ES-I3 (cell line): ENCODE results near the gene TMEM178B.
"Not testable (repeated sequence)": the region's sequence is repeated elsewhere in the genome, so short reads cannot be mapped to it uniquely, and the experiment has no call there.

Source experiments
- H3K36me3 ChIP-seq: 2 replicates; pipeline ENCODE4 v1.6.1; 2013; ENCODE audit warnings: mild to moderate bottlenecking, low read length, control low read depth, moderate library complexity; ENCODE audit not compliant: insufficient read depth
- H3K4me1 ChIP-seq: 2 replicates; pipeline ENCODE4 v1.6.1; 2013; ENCODE audit warnings: mild to moderate bottlenecking, control low read depth, low read length; ENCODE audit not compliant: insufficient read depth
- H3K9ac ChIP-seq: 2 replicates; pipeline ENCODE4 v1.6.1; 2013; ENCODE audit warnings: low read depth, mild to moderate bottlenecking, low read length, moderate library complexity
- H3K9me3 ChIP-seq: 2 replicates; pipeline ENCODE4 v1.6.1; 2013; ENCODE audit warnings: mild to moderate bottlenecking, low read length, moderate library complexity; ENCODE audit not compliant: control insufficient read depth, insufficient read depth

The TMEM178B gene

DNA sequence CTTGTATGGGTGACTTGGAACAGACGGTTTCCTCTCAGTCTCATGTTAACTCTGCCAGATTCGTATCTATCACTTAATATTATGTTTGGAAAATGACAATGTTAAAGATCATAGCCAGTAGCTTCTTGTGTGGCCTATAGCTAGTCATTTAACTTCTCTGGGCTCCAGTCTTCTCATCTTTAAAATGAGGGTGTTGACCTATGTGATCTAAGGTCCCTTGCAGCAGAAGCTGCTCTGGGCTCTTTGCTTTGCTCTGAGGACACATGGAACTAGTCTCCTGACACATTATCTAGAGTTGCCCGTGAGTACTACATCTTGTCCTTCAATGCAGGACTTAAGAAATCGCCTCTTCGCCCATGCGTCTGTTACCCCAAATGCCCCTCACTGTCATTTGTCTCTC, 93.1 kb downstream of the TMEM178B start:
- H3K9ac ChIP-seq = no peak overlapping the region
- no peaks in the 10 kb centered on the region for H3K4me1 ChIP-seq
- no peaks in the 10 kb centered on the region for H3K36me3 ChIP-seq
- no peaks in the 10 kb centered on the region for H3K9me3 ChIP-seq

GRCh38 chr7:141167381-141167964, 93.6 kb downstream of the TMEM178B start:
- Histone ChIP-seq H3K9ac (no peak overlapping the region), H3K9me3 (no peaks in the 10 kb centered on the region), H3K4me1 (no peaks in the 10 kb centered on the region), H3K36me3 (no peaks in the 10 kb centered on the region)

- not testable (repeated sequence) for H3K9ac ChIP-seq, H3K4me1 ChIP-seq, H3K36me3 ChIP-seq, H3K9me3 ChIP-seq
These were observed 95.3 kb downstream of the TMEM178B start for GRCh38 chr7:141169157-141169556.

- not testable (repeated sequence) for H3K4me1 ChIP-seq, H3K9me3 ChIP-seq, H3K36me3 ChIP-seq, H3K9ac ChIP-seq
These were observed 101.9 kb downstream of the TMEM178B start for GRCh38 chr7:141175728-141176127.

DNA sequence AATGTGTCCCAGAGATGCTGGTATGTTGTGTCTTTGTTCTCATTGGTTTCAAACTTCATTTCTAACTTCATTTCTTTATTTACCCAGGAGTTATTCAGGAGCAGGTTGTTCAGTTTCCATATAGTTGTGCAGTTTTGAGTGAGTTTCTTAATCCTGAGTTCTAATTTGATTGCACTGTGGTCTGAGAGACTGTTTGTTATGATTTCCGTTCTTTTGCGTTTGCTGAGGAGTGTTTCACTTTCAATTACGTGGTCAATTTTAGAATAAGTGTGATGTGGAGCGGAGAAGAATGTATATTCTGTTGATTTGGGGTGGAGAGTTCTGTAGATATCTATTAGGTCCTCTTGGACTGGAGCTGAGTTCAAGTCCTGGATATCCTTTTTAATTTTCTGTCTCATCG, 103.3 kb downstream of the TMEM178B start:
- H3K9me3 ChIP-seq, H3K36me3 ChIP-seq, H3K4me1 ChIP-seq, H3K9ac ChIP-seq: not testable (repeated sequence)

DNA sequence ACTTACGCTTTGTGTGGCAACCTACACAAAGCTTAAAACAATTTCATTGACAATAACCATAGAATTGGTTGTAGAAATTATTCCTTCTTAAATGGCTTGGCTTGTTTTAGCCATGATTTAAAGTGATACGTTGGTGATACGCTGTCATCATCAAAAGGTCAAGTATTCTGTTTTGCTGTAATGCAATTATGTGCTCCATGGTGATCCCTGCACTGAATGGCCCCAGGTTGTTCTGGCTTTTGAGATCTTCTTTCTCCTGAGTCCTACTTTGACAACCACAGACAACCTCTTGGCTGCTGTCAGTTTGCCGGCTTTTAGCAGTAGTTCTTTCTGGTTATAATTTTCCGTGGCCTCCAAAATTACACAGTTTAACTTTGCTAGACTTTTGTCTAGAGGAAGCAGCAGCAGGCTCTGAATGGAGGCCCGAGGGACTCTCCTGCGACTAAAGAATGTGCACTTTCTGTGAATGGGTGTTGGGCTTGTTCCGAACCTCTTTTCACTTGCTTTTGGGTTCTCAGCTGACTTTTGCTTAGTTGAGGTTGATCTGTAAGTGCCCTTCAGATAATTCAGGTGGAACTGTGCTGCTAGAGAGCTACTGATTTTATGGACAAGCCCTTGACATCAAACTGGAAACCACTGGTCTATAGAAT, 104.7 kb downstream of the TMEM178B start:
- no peaks in the 10 kb centered on the region for H3K36me3 ChIP-seq

GRCh38 chr7:141181812-141182211, 107.9 kb downstream of the TMEM178B start:
- Histone ChIP-seq H3K4me1 (no peaks in the 10 kb centered on the region), H3K9ac (no peak overlapping the region), H3K36me3 (no peaks in the 10 kb centered on the region), H3K9me3 (no peaks in the 10 kb centered on the region)

More for the DNA sequence above, 104.7 kb downstream of the TMEM178B start:
- Histone ChIP-seq H3K9ac (no peak overlapping the region), H3K4me1 (no peaks in the 10 kb centered on the region), H3K9me3 (no peaks in the 10 kb centered on the region)

GRCh38 chr7:141184532-141185190, 110.8 kb downstream of the TMEM178B start:
- no peaks in the 10 kb centered on the region for H3K4me1 ChIP-seq
- no peak overlapping the region for H3K9ac ChIP-seq
- H3K36me3 ChIP-seq = no peaks in the 10 kb centered on the region
- H3K9me3 ChIP-seq = no peaks in the 10 kb centered on the region

DNA sequence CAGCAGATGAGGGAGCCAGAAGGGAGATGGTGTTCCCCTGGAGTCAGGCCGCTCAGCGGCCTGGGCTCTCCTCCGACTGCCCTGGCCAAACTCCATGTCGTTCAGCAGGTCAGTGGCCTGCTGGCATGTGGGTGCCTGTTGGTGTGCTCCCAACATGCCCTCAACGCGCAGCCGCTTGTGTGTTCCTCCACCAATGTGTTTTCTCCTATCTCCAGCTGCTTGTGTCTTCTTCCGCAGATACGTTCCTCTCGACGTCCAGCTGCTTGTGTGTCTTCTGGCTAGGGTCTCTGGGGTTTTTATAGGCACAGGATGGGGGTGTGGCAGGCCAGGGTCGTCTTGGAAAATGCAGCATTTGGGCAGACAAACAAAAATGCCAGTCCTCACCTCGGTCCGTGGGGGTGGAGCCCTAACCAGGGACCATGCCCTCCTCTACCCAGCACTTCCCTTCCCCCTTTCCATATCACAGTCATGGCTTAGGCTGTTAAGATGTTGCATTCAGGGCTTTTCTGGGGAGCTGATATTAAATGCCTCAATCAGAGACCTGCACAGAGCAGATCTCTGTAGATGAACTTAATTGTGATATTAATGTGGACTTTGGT, 111.6 kb downstream of the TMEM178B start:
- Histone ChIP-seq H3K4me1 (no peaks in the 10 kb centered on the region), H3K9me3 (no peaks in the 10 kb centered on the region), H3K36me3 (no peaks in the 10 kb centered on the region), H3K9ac (no peak overlapping the region)

- no peaks in the 10 kb centered on the region for H3K36me3 ChIP-seq
- no peaks in the 10 kb centered on the region for H3K9me3 ChIP-seq
These were observed 115.4 kb downstream of the TMEM178B start for GRCh38 chr7:141189231-141189630.

DNA sequence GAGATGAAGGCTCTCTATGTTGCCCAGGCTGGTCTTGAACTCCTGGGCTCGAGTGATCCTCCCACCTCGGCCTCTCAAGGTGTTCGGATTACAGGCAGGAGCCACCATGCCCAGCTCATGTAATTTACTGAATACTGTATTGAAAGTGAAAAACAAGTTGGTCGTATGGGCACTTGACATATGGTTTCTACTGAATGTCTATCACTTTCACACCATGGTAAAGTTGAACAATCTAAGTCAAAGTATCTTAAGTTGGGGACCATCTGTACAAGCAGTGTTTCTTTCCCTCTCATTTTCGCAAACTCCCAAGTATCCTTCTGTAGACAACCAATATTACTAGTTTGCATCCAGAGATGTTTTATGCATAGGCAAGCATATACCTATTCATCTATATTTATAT, 116.6 kb downstream of the TMEM178B start:
- Histone ChIP-seq H3K36me3 (no peaks in the 10 kb centered on the region), H3K9me3 (no peaks in the 10 kb centered on the region), H3K9ac (no peak overlapping the region), H3K4me1 (no peaks in the 10 kb centered on the region)

More at GRCh38 chr7:141189231-141189630, 115.4 kb downstream of the TMEM178B start:
- Histone ChIP-seq H3K9ac (no peak overlapping the region), H3K4me1 (no peaks in the 10 kb centered on the region)

GRCh38 chr7:141191277-141191676, 117.4 kb downstream of the TMEM178B start:
- Histone ChIP-seq H3K36me3 (no peaks in the 10 kb centered on the region), H3K9me3 (no peaks in the 10 kb centered on the region), H3K4me1 (no peaks in the 10 kb centered on the region), H3K9ac (no peak overlapping the region)

DNA sequence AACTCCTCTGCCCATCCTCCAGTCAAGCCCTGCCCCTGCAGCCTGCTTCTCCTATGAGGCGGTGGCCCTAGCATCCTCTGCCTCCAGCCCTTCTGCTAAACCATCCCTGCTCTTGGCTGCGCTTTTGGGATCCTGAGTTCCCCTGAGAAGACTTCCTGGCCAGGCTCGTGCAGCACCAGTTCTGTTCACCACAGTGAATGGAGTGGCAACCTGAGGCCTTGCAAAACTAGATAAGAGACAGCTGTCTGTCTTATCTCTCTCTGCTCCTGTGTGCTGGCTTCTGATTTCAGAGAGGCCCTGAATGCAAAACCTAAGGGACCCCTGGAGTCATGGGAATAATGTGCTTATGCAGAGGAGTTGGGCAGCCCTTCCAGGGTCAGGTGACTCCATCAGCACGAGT, 119.2 kb downstream of the TMEM178B start:
- Histone ChIP-seq H3K9ac (no peak overlapping the region), H3K4me1 (no peaks in the 10 kb centered on the region), H3K9me3 (no peaks in the 10 kb centered on the region), H3K36me3 (no peaks in the 10 kb centered on the region)

- H3K9ac ChIP-seq, H3K4me1 ChIP-seq, H3K9me3 ChIP-seq, H3K36me3 ChIP-seq: not testable (repeated sequence)
These were observed 121.9 kb downstream of the TMEM178B start for GRCh38 chr7:141195722-141196121.
